HepG2 (cell line): ENCODE measurements around the gene NUSAP1. TPM values are rescaled to one million over a fixed set of nuclear protein-coding genes. Genes with fewer than 3 reads are reported as not detected.

Experiments used
- KAT8 ChIP-seq: IDR thresholded peaks from 2 replicates; pipeline ENCODE4 v1.6.1; 2016; ENCODE audit warnings: missing genetic modification reagents, missing compliant biosample characterization
- MAZ ChIP-seq, 2 experiments: sonication (generic) in 1 of 2; formaldehyde crosslinking in 1 of 2; IDR thresholded peaks; 2 replicates each; pipeline versions ENCODE4 v1.5.0 to v1.6.1; 2012 to 2020; ENCODE audit warnings: low read depth in 2 of 2, mild to moderate bottlenecking in 2 of 2, borderline replicate concordance in 1 of 2, improper control_type of control experiment in 1 of 2, low read length in 1 of 2, missing genetic modification reagents in 1 of 2, moderate library complexity in 1 of 2
- MXD4 ChIP-seq: IDR thresholded peaks from 2 replicates; pipeline ENCODE4 v1.6.1; 2016; ENCODE audit warnings: mild to moderate bottlenecking, missing biosample characterization, missing genetic modification reagents
- POGZ ChIP-seq: sonication (generic); formaldehyde crosslinking; IDR thresholded peaks from 2 replicates; pipeline ENCODE4 v1.4.0; 2020; ENCODE audit warnings: mild to moderate bottlenecking, missing genetic modification reagents
- RBFOX2 ChIP-seq: fragments of 200-400 bp; formaldehyde crosslinking; IDR thresholded peaks from 2 replicates; pipeline ENCODE4 v1.6.1; 2017; ENCODE audit warnings: low read depth, mild to moderate bottlenecking, low read length
- UBTF ChIP-seq: sonication (generic); formaldehyde crosslinking; IDR thresholded peaks from 2 replicates; pipeline ENCODE4 v1.4.0; 2020; ENCODE audit warnings: mild to moderate bottlenecking, missing genetic modification reagents
- ZNF121 ChIP-seq: sonication (generic); formaldehyde crosslinking; IDR thresholded peaks from 2 replicates; pipeline ENCODE4 v1.5.0; 2020; ENCODE audit warnings: mild to moderate bottlenecking, missing genetic modification reagents
- ZNF333 ChIP-seq: sonication (generic); formaldehyde crosslinking; IDR thresholded peaks from 2 replicates; pipeline ENCODE4 v1.4.0; 2020; ENCODE audit warnings: mild to moderate bottlenecking, missing genetic modification reagents, borderline replicate concordance
- polyA plus RNA-seq, 8 experiments: library from polyadenylated mRNA; depleted of rRNA in 3 of 8; stranded (reverse) in 7 of 8; unstranded in 1 of 8; fragments of >200 nt; fragmentation: Illumina TruSeq in 4 of 8; extraction: Trizol in 4 of 8; gene quantifications; 2 replicates each; pipeline versions ENCODE4 v1.2.1 to v1.2.3, GENCODE V29; 2011 to 2016; ENCODE audit warnings: low read depth in 4 of 8, missing spikeins in 1 of 8, mixed read lengths in 1 of 8; ENCODE audit not compliant: insufficient read depth in 1 of 8
- total RNA-seq, 5 experiments: library from RNA; depleted of rRNA; stranded (reverse); fragments of >200 nt; fragmentation: Illumina TruSeq; extraction: Trizol; gene quantifications; 2 replicates each; pipeline ENCODE4 v1.2.3, GENCODE V29; 2016; ENCODE audit warnings: low read depth in 1 of 5
- TF ChIP-seq, protein P1 (sequence below): sonication (generic); formaldehyde crosslinking; IDR thresholded peaks from 2 replicates; pipeline ENCODE4 v1.4.0; 2020; ENCODE audit warnings: mild to moderate bottlenecking, missing genetic modification reagents
- TF ChIP-seq, protein P2 (sequence below): sonication (generic); formaldehyde crosslinking; IDR thresholded peaks from 2 replicates; pipeline ENCODE4 v1.8.1; 2023; ENCODE audit warnings: missing genetic modification reagents, mild to moderate bottlenecking, borderline replicate concordance
- TF ChIP-seq, protein P3 (sequence below): sonication (generic); formaldehyde crosslinking; IDR thresholded peaks from 2 replicates; pipeline ENCODE4 v1.5.1; 2020; ENCODE audit warnings: mild to moderate bottlenecking, missing genetic modification reagents, moderate library complexity
- TF ChIP-seq, protein P4 (sequence below): IDR thresholded peaks from 2 replicates; pipeline ENCODE4 v1.6.1; 2016; ENCODE audit warnings: missing compliant biosample characterization, missing genetic modification reagents, borderline replicate concordance
- TF ChIP-seq, protein P5 (sequence below): sonication (generic); formaldehyde crosslinking; IDR thresholded peaks from 2 replicates; pipeline ENCODE4 v1.4.0; 2020; ENCODE audit warnings: missing genetic modification reagents, borderline replicate concordance
- TF ChIP-seq, protein P6 (sequence below): IDR thresholded peaks from 2 replicates; pipeline ENCODE4 v1.6.1; 2016; ENCODE audit warnings: mild to moderate bottlenecking

Gene NUSAP1
- total and polyA plus RNA-seq, 2 of the 13 experiments (the other 11 are each of a cell fraction or from before 2014, with no cell fraction given) = 59.5 to 106 TPM

GRCh38 chr15:41416742-41417417 lies 84.2 kb downstream of the NUSAP1 start, which contains the start of gene RTF1 (continued):
- TF ChIP-seq, protein P1, sequence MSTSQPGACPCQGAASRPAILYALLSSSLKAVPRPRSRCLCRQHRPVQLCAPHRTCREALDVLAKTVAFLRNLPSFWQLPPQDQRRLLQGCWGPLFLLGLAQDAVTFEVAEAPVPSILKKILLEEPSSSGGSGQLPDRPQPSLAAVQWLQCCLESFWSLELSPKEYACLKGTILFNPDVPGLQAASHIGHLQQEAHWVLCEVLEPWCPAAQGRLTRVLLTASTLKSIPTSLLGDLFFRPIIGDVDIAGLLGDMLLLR (CRISPR knock-in tag) = peak; percentile 75; the same call in 1 of the 2 replicates
- TF ChIP-seq, protein P2, sequence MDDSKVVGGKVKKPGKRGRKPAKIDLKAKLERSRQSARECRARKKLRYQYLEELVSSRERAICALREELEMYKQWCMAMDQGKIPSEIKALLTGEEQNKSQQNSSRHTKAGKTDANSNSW (CRISPR knock-in tag) = no peak
- TF ChIP-seq, protein P3, sequence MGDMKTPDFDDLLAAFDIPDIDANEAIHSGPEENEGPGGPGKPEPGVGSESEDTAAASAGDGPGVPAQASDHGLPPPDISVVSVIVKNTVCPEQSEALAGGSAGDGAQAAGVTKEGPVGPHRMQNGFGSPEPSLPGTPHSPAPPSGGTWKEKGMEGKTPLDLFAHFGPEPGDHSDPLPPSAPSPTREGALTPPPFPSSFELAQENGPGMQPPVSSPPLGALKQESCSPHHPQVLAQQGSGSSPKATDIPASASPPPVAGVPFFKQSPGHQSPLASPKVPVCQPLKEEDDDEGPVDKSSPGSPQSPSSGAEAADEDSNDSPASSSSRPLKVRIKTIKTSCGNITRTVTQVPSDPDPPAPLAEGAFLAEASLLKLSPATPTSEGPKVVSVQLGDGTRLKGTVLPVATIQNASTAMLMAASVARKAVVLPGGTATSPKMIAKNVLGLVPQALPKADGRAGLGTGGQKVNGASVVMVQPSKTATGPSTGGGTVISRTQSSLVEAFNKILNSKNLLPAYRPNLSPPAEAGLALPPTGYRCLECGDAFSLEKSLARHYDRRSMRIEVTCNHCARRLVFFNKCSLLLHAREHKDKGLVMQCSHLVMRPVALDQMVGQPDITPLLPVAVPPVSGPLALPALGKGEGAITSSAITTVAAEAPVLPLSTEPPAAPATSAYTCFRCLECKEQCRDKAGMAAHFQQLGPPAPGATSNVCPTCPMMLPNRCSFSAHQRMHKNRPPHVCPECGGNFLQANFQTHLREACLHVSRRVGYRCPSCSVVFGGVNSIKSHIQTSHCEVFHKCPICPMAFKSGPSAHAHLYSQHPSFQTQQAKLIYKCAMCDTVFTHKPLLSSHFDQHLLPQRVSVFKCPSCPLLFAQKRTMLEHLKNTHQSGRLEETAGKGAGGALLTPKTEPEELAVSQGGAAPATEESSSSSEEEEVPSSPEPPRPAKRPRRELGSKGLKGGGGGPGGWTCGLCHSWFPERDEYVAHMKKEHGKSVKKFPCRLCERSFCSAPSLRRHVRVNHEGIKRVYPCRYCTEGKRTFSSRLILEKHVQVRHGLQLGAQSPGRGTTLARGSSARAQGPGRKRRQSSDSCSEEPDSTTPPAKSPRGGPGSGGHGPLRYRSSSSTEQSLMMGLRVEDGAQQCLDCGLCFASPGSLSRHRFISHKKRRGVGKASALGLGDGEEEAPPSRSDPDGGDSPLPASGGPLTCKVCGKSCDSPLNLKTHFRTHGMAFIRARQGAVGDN (CRISPR knock-in tag) = peak; percentile 82
- TF ChIP-seq UBTF (CRISPR knock-in tag) = peak; percentile 95; the same call in 1 of the 2 replicates
- TF ChIP-seq POGZ = 0 out of 2 replicates have a peak, but pooled peaks have one; percentile 10
- TF ChIP-seq, protein P4, sequence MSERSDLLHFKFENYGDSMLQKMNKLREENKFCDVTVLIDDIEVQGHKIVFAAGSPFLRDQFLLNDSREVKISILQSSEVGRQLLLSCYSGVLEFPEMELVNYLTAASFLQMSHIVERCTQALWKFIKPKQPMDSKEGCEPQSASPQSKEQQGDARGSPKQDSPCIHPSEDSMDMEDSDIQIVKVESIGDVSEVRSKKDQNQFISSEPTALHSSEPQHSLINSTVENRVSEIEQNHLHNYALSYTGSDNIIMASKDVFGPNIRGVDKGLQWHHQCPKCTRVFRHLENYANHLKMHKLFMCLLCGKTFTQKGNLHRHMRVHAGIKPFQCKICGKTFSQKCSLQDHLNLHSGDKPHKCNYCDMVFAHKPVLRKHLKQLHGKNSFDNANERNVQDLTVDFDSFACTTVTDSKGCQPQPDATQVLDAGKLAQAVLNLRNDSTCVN (CRISPR knock-in tag) = peak; percentile 26; the same call in 1 of the 2 replicates
- TF ChIP-seq RBFOX2 = peak; percentile 83
- no peak; the same call in 1 of the 2 replicates for TF ChIP-seq MAZ (IDR thresholded peaks at IDR 0.05; ENCODE audit: borderline replicate concordance, low read depth, low read length)
- peak; percentile 27; the same call in 1 of the 2 replicates for TF ChIP-seq MAZ (CRISPR knock-in tag; IDR thresholded peaks at IDR 0.05; ENCODE audit: low read depth)
- TF ChIP-seq, protein P5, sequence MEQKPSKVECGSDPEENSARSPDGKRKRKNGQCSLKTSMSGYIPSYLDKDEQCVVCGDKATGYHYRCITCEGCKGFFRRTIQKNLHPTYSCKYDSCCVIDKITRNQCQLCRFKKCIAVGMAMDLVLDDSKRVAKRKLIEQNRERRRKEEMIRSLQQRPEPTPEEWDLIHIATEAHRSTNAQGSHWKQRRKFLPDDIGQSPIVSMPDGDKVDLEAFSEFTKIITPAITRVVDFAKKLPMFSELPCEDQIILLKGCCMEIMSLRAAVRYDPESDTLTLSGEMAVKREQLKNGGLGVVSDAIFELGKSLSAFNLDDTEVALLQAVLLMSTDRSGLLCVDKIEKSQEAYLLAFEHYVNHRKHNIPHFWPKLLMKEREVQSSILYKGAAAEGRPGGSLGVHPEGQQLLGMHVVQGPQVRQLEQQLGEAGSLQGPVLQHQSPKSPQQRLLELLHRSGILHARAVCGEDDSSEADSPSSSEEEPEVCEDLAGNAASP (CRISPR knock-in tag) = peak; percentile 6; the same call in 1 of the 2 replicates
- 0 out of 2 replicates have a peak, but pooled peaks have one; percentile 59 for TF ChIP-seq ZNF333
- peak; percentile 90 for TF ChIP-seq MXD4 (CRISPR knock-in tag)
- TF ChIP-seq KAT8 (CRISPR knock-in tag) = peak; percentile 8; the same call in 1 of the 2 replicates
- TF ChIP-seq ZNF121 (CRISPR knock-in tag) = 0 out of 2 replicates have a peak, but pooled peaks have one; percentile 16
- TF ChIP-seq, protein P6, sequence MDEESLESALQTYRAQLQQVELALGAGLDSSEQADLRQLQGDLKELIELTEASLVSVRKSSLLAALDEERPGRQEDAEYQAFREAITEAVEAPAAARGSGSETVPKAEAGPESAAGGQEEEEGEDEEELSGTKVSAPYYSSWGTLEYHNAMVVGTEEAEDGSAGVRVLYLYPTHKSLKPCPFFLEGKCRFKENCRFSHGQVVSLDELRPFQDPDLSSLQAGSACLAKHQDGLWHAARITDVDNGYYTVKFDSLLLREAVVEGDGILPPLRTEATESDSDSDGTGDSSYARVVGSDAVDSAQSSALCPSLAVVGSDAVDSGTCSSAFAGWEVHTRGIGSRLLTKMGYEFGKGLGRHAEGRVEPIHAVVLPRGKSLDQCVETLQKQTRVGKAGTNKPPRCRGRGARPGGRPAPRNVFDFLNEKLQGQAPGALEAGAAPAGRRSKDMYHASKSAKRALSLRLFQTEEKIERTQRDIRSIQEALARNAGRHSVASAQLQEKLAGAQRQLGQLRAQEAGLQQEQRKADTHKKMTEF (CRISPR knock-in tag) = peak; percentile 50; the same call in 1 of the 2 replicates
